Neural progenitor cell (in vitro differentiated cells): Measurements from ENCODE around the gene CLDN6. TPM values are rescaled to one million over a fixed set of nuclear protein-coding genes. Genes with fewer than 3 reads are reported as not detected.

ENCODE experiments used
- DNase-seq: peaks from one replicate; pipeline ENCODE4 v3.0.0-alpha.2; 2016; ENCODE audit warnings: low spot score
- H2AFZ ChIP-seq: fragments of 200-600 bp; sonication (generic); replicated peaks from 2 replicates; pipeline ENCODE4 v1.6.1; 2016; ENCODE audit warnings: antibody characterized with exemption
- H3F3A ChIP-seq: fragments of 200-600 bp; sonication (generic); 2 replicates; pipeline ENCODE4 v1.6.1; 2016; ENCODE audit warnings: antibody characterized with exemption, low read depth
- H3K27ac ChIP-seq: fragments of 200-600 bp; sonication (generic); 2 replicates; pipeline ENCODE4 v1.5.1; 2016; ENCODE audit warnings: mild to moderate bottlenecking
- H3K27me3 ChIP-seq: fragments of 200-600 bp; sonication (generic); 2 replicates; pipeline ENCODE4 v1.6.1; 2016; ENCODE audit warnings: mild to moderate bottlenecking, moderate library complexity
- H3K36me3 ChIP-seq: fragments of 200-600 bp; sonication (generic); 2 replicates; pipeline ENCODE4 v1.5.1; 2016
- H3K4me1 ChIP-seq: fragments of 200-600 bp; sonication (generic); 2 replicates; pipeline ENCODE4 v1.6.1; 2016; ENCODE audit warnings: mixed run types
- H3K4me2 ChIP-seq: fragments of 200-600 bp; sonication (generic); 2 replicates; pipeline ENCODE4 v1.6.1; 2016
- H3K4me3 ChIP-seq: fragments of 200-600 bp; sonication (generic); 2 replicates; pipeline ENCODE4 v1.5.1; 2016
- H3K79me2 ChIP-seq: fragments of 200-600 bp; sonication (generic); 2 replicates; pipeline ENCODE4 v1.6.1; 2016; ENCODE audit warnings: low read depth
- H3K9ac ChIP-seq: fragments of 200-600 bp; sonication (generic); 2 replicates; pipeline ENCODE4 v1.6.1; 2016
- H3K9me3 ChIP-seq: fragments of 200-600 bp; sonication (generic); 2 replicates; pipeline ENCODE4 v1.5.1; 2016; ENCODE audit warnings: low read depth
- H4K20me1 ChIP-seq: fragments of 200-600 bp; sonication (generic); 2 replicates; pipeline ENCODE4 v1.6.1; 2016; ENCODE audit warnings: low read depth
- H3K27ac Mint-ChIP-seq: 3 replicates; pipeline ENCODE4 v1.8.0; 2021; ENCODE audit warnings: mixed read lengths
- H3K27me3 Mint-ChIP-seq: 2 replicates; pipeline ENCODE4 v1.8.0; 2022; ENCODE audit warnings: low read depth, mild to moderate bottlenecking, inconsistent platforms, moderate library complexity, mixed read lengths; ENCODE audit not compliant: insufficient read depth
- H3K36me3 Mint-ChIP-seq: 3 replicates; pipeline ENCODE4 v1.8.0; 2021; ENCODE audit warnings: mixed read lengths
- H3K4me1 Mint-ChIP-seq: 3 replicates; pipeline ENCODE4 v1.8.0; 2021; ENCODE audit warnings: mixed read lengths
- H3K4me3 Mint-ChIP-seq: 3 replicates; pipeline ENCODE4 v1.8.0; 2021; ENCODE audit warnings: mild to moderate bottlenecking, moderate library complexity, mixed read lengths
- H3K9me3 Mint-ChIP-seq: 3 replicates; pipeline ENCODE4 v1.8.0; 2020; ENCODE audit warnings: mixed read lengths
- EZH2 ChIP-seq: fragments of 200-600 bp; sonication (generic); IDR thresholded peaks from 2 replicates; pipeline ENCODE4 v1.6.1; 2017; ENCODE audit warnings: antibody characterized with exemption, mild to moderate bottlenecking, moderate library complexity
- EZH2phosphoT487 ChIP-seq: fragments of 200-600 bp; sonication (generic); IDR thresholded peaks from 2 replicates; pipeline ENCODE4 v1.6.1; 2017; ENCODE audit warnings: antibody characterized with exemption
- total RNA-seq: library from RNA; depleted of rRNA; stranded (reverse); fragments of >200 nt; gene quantifications from 2 replicates; pipeline ENCODE4 v1.2.3, GENCODE V29; 2015; ENCODE audit warnings: low replicate concordance
- TF ChIP-seq, protein P1 (sequence below): fragments of 200-600 bp; sonication (generic); IDR thresholded peaks from 2 replicates; pipeline ENCODE4 v1.5.1; 2017; ENCODE audit warnings: antibody characterized with exemption, mild to moderate bottlenecking

Gene CLDN6, protein sequence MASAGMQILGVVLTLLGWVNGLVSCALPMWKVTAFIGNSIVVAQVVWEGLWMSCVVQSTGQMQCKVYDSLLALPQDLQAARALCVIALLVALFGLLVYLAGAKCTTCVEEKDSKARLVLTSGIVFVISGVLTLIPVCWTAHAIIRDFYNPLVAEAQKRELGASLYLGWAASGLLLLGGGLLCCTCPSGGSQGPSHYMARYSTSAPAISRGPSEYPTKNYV
- 31.6 and 60.0 TPM in 2 replicates for total RNA-seq

DNA sequence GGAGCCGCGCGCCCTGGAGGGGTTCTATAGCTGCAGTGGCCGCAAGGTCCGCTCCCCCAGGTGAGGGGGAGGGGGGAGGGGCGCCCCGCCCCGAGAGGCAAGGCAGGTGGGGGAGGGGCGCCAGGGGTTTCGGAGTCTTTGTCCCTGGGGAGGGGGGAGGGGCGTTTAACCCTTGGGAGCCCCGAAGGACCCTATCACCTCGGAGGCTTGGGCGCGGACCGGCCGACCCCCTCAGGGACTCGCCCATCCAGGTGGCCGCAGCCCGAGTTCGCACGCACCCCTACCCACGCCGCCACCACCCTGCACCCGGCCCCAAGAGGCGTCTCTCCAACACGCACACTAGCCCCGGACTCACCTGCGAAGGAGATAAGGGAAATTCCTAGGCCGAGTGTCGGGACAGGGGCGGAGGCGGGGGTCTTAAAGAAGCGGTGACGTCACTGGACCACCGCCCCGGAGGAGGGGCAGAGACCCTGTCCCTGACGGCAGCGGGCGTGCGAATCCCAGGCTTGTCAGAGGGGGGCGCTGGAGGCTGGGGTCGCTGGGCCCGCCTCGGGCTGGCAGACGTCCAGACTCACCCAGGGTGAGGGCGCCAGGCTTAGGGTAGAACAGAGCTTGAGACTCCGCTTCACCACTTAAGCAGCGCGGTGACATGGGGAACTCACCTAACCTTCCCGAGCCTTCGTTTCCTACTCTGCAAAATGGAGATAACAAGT is at the start of gene CLDN6:
Gene CLDN6, minus strand, starts transcription at position 390 of the 713 bp plus-strand sequence. CDS start 2,162 bp downstream, outside the sequence.
- H3K4me3 ChIP-seq, result peak within 1 kb of the TSS; percentile 91
- peaks cover 65% of the 10 kb centered on the region for H3F3A ChIP-seq
- peak within 1 kb of the TSS; percentile 89 for H3K4me2 ChIP-seq
- peaks cover 18% of the 10 kb centered on the region for H3K4me1 ChIP-seq
- H3K36me3 Mint-ChIP-seq, result peaks cover 2% of the 10 kb centered on the region
- DNase-seq, result peak; percentile 96
- peak within 1 kb of the TSS; percentile 30 for H3K9ac ChIP-seq
- peaks cover 49% of the 10 kb centered on the region for H3K4me1 Mint-ChIP-seq
- peaks cover 22% of the 10 kb centered on the region for H3K79me2 ChIP-seq
- no peak for TF ChIP-seq EZH2phosphoT487
- TF ChIP-seq, protein P1, sequence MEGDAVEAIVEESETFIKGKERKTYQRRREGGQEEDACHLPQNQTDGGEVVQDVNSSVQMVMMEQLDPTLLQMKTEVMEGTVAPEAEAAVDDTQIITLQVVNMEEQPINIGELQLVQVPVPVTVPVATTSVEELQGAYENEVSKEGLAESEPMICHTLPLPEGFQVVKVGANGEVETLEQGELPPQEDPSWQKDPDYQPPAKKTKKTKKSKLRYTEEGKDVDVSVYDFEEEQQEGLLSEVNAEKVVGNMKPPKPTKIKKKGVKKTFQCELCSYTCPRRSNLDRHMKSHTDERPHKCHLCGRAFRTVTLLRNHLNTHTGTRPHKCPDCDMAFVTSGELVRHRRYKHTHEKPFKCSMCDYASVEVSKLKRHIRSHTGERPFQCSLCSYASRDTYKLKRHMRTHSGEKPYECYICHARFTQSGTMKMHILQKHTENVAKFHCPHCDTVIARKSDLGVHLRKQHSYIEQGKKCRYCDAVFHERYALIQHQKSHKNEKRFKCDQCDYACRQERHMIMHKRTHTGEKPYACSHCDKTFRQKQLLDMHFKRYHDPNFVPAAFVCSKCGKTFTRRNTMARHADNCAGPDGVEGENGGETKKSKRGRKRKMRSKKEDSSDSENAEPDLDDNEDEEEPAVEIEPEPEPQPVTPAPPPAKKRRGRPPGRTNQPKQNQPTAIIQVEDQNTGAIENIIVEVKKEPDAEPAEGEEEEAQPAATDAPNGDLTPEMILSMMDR, result peak; percentile 78
- H3K9me3 ChIP-seq, result no peaks in the 10 kb centered on the region
- H3K27ac Mint-ChIP-seq, result no peak within 1 kb of the TSS
- peak within 1 kb of the TSS; percentile 88 for H3K4me3 Mint-ChIP-seq
- H3K27ac ChIP-seq, result no peak within 1 kb of the TSS
- H3K27me3 Mint-ChIP-seq, result peaks cover 38% of the 10 kb centered on the region
- peaks cover 41% of the 10 kb centered on the region for H3K27me3 ChIP-seq
- no peak within 1 kb of the TSS for H2AFZ ChIP-seq
- peaks cover 62% of the 10 kb centered on the region for H4K20me1 ChIP-seq
- no peaks in the 10 kb centered on the region for H3K36me3 ChIP-seq
- no peaks in the 10 kb centered on the region for H3K9me3 Mint-ChIP-seq

- Histone ChIP-seq H2AFZ (no peak overlapping the region), H3F3A (no peaks in the 10 kb centered on the region), H3K9me3 (no peaks in the 10 kb centered on the region)
Measured at GRCh38 chr16:3066440-3066748, 48.4 kb upstream of the CLDN6 start.

DNA sequence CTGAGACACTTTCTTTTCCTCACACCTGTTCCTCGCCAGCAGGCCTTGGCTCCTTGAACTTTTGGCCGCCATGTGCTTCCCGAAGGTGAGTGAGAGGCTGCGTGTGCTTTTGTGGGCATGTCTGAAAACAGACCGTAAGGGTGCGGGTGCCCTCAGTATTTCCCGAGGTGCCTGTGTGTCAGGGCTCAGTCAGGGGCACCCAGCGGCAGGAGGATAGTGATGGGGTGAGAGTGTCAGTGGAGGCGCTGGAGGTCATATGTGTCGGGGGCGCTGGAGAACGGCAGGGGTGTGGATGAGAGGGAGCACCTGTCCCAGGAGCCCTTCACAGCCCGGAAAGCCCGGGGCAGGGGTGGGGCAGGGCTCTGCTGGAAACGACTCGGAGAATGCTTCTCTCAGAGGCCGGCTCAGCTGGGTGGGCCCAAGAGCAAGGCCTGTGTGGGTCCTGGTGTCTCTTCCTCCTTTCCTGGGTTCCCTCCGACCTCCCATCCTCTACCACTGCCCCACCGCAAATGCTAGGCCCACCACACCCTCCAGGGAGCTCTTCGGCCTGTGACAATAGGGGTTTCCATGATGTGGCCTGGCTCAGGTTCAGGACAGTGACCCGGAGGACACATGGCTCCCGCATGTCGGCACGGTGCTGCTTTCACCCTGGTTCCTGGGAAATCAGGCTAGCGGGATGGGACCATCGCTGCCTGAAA is 47.9 kb upstream of the CLDN6 start:
- Mint-ChIP-seq H3K4me3 (peak overlapping the region; percentile 69), H3K27me3 (peaks cover 10% of the 10 kb centered on the region), H3K9me3 (no peaks in the 10 kb centered on the region), H3K4me1 (no peaks in the 10 kb centered on the region), H3K27ac (peak overlapping the region; percentile 74), H3K36me3 (no peaks in the 10 kb centered on the region)
- no peak overlapping the region for H3K27ac ChIP-seq
- peaks cover 9% of the 10 kb centered on the region for H3K27me3 ChIP-seq
- H4K20me1 ChIP-seq, result no peaks in the 10 kb centered on the region
- H3K9ac ChIP-seq, result no peak overlapping the region
- no peaks in the 10 kb centered on the region for H3K9me3 ChIP-seq
- H3K4me2 ChIP-seq, result no peak overlapping the region
- H3K4me1 ChIP-seq, result no peaks in the 10 kb centered on the region
- H2AFZ ChIP-seq, result no peak overlapping the region
- TF ChIP-seq, protein P1, result no peak
- TF ChIP-seq EZH2 (no peak), EZH2phosphoT487 (no peak)
- H3F3A ChIP-seq, result no peaks in the 10 kb centered on the region
- H3K4me3 ChIP-seq, result no peak overlapping the region
- H3K79me2 ChIP-seq, result no peaks in the 10 kb centered on the region
- DNase-seq, result no peak
- H3K36me3 ChIP-seq, result no peaks in the 10 kb centered on the region

More at GRCh38 chr16:3066440-3066748, 48.4 kb upstream of the CLDN6 start:
- Mint-ChIP-seq H3K4me3 (no peak overlapping the region), H3K4me1 (no peaks in the 10 kb centered on the region), H3K27me3 (peaks cover 10% of the 10 kb centered on the region), H3K36me3 (no peaks in the 10 kb centered on the region), H3K27ac (no peak overlapping the region), H3K9me3 (no peaks in the 10 kb centered on the region)
- Histone ChIP-seq H3K36me3 (no peaks in the 10 kb centered on the region), H3K27me3 (peaks cover 5% of the 10 kb centered on the region), H3K9ac (no peak overlapping the region), H3K27ac (no peak overlapping the region), H3K79me2 (no peaks in the 10 kb centered on the region), H4K20me1 (no peaks in the 10 kb centered on the region), H3K4me2 (no peak overlapping the region), H3K4me3 (no peak overlapping the region), H3K4me1 (no peaks in the 10 kb centered on the region)
- DNase-seq, result no peak
- TF ChIP-seq EZH2phosphoT487 (no peak), EZH2 (no peak)
- TF ChIP-seq, protein P1, result no peak
